ENCODE measurements around the gene PITX2.

The PITX2 gene

GRCh38 chr4:110622841-110623717, at the start of gene PITX2:
PITX2 (minus strand) TSS chr4:110623077; CDS start chr4:110622460, 617 bp downstream.
- peak within 1 kb of the TSS; percentile 71 for H3K4me3 Mint-ChIP-seq
- H3K27me3 Mint-ChIP-seq: peaks cover 74% of the 10 kb centered on the region
- peaks cover 6% of the 10 kb centered on the region for H3K36me3 Mint-ChIP-seq
- peaks cover 32% of the 10 kb centered on the region for H3K4me1 Mint-ChIP-seq
- H3K9me3 Mint-ChIP-seq: peaks cover 28% of the 10 kb centered on the region
- H3K27ac Mint-ChIP-seq: peak within 1 kb of the TSS; percentile 8

- H3K4me1 Mint-ChIP-seq: no peaks in the 10 kb centered on the region
- no peaks in the 10 kb centered on the region for H3K36me3 Mint-ChIP-seq
- H3K27ac Mint-ChIP-seq: no peak overlapping the region
- H3K9me3 Mint-ChIP-seq: no peaks in the 10 kb centered on the region
- H3K4me3 Mint-ChIP-seq: no peak overlapping the region
- H3K27me3 Mint-ChIP-seq: peaks cover 2% of the 10 kb centered on the region
These were observed 48.8 kb upstream of the PITX2 start for GRCh38 chr4:110671679-110672078.

GRCh38 chr4:110669663-110670062, 46.8 kb upstream of the PITX2 start:
- peaks cover 2% of the 10 kb centered on the region for H3K27me3 Mint-ChIP-seq
- no peaks in the 10 kb centered on the region for H3K9me3 Mint-ChIP-seq
- no peak overlapping the region for H3K27ac Mint-ChIP-seq
- no peaks in the 10 kb centered on the region for H3K4me1 Mint-ChIP-seq
- H3K4me3 Mint-ChIP-seq: no peak overlapping the region
- H3K36me3 Mint-ChIP-seq: no peaks in the 10 kb centered on the region

GRCh38 chr4:110668463-110669235, 45.8 kb upstream of the PITX2 start:
- Mint-ChIP-seq H3K9me3 (no peaks in the 10 kb centered on the region), H3K27me3 (peaks cover 5% of the 10 kb centered on the region), H3K4me3 (no peak overlapping the region), H3K27ac (no peak overlapping the region), H3K36me3 (no peaks in the 10 kb centered on the region), H3K4me1 (no peaks in the 10 kb centered on the region)

GRCh38 chr4:110667670-110668069, 44.8 kb upstream of the PITX2 start:
- Mint-ChIP-seq H3K36me3 (no peaks in the 10 kb centered on the region), H3K27ac (no peak overlapping the region), H3K4me1 (no peaks in the 10 kb centered on the region), H3K9me3 (no peaks in the 10 kb centered on the region), H3K4me3 (no peak overlapping the region), H3K27me3 (peaks cover 5% of the 10 kb centered on the region)

GRCh38 chr4:110666030-110666429, 43.2 kb upstream of the PITX2 start:
- no peaks in the 10 kb centered on the region for H3K9me3 Mint-ChIP-seq
- H3K36me3 Mint-ChIP-seq: no peaks in the 10 kb centered on the region
- no peak overlapping the region for H3K27ac Mint-ChIP-seq
- H3K27me3 Mint-ChIP-seq: peaks cover 7% of the 10 kb centered on the region
- H3K4me3 Mint-ChIP-seq: no peak overlapping the region
- H3K4me1 Mint-ChIP-seq: no peaks in the 10 kb centered on the region

- Mint-ChIP-seq H3K36me3 (no peaks in the 10 kb centered on the region), H3K27me3 (peaks cover 8% of the 10 kb centered on the region), H3K27ac (no peak overlapping the region), H3K4me3 (no peak overlapping the region), H3K9me3 (no peaks in the 10 kb centered on the region), H3K4me1 (no peaks in the 10 kb centered on the region)
These were observed 41.0 kb upstream of the PITX2 start for GRCh38 chr4:110663738-110664444.

GRCh38 chr4:110663206-110663605, 40.3 kb upstream of the PITX2 start:
- Mint-ChIP-seq H3K4me3 (no peak overlapping the region), H3K9me3 (no peaks in the 10 kb centered on the region), H3K27me3 (peaks cover 8% of the 10 kb centered on the region), H3K4me1 (no peaks in the 10 kb centered on the region), H3K27ac (no peak overlapping the region), H3K36me3 (no peaks in the 10 kb centered on the region)

GRCh38 chr4:110660755-110661154, 37.9 kb upstream of the PITX2 start:
- no peaks in the 10 kb centered on the region for H3K36me3 Mint-ChIP-seq
- no peak overlapping the region for H3K4me3 Mint-ChIP-seq
- no peak overlapping the region for H3K27ac Mint-ChIP-seq
- H3K4me1 Mint-ChIP-seq: no peaks in the 10 kb centered on the region
- peaks cover 8% of the 10 kb centered on the region for H3K27me3 Mint-ChIP-seq
- no peaks in the 10 kb centered on the region for H3K9me3 Mint-ChIP-seq

GRCh38 chr4:110654254-110654635, 31.4 kb upstream of the PITX2 start:
- Mint-ChIP-seq H3K9me3 (no peaks in the 10 kb centered on the region), H3K4me3 (no peak overlapping the region), H3K27ac (no peak overlapping the region)

GRCh38 chr4:110653321-110654253, 30.7 kb upstream of the PITX2 start:
- Mint-ChIP-seq H3K36me3 (no peaks in the 10 kb centered on the region), H3K4me3 (no peak overlapping the region), H3K27ac (no peak overlapping the region), H3K9me3 (no peaks in the 10 kb centered on the region), H3K27me3 (peaks cover 5% of the 10 kb centered on the region), H3K4me1 (no peaks in the 10 kb centered on the region)

More at GRCh38 chr4:110654254-110654635, 31.4 kb upstream of the PITX2 start:
- Mint-ChIP-seq H3K27me3 (peaks cover 3% of the 10 kb centered on the region), H3K36me3 (no peaks in the 10 kb centered on the region), H3K4me1 (no peaks in the 10 kb centered on the region)

GRCh38 chr4:110644008-110644407, 21.1 kb upstream of the PITX2 start:
- H3K36me3 Mint-ChIP-seq: peaks cover 3% of the 10 kb centered on the region
- no peak overlapping the region for H3K4me3 Mint-ChIP-seq
- peaks cover 2% of the 10 kb centered on the region for H3K9me3 Mint-ChIP-seq
- no peaks in the 10 kb centered on the region for H3K4me1 Mint-ChIP-seq
- no peak overlapping the region for H3K27ac Mint-ChIP-seq
- peaks cover 53% of the 10 kb centered on the region for H3K27me3 Mint-ChIP-seq

- Mint-ChIP-seq H3K9me3 (peaks cover 7% of the 10 kb centered on the region), H3K27ac (no peak overlapping the region), H3K36me3 (peaks cover 3% of the 10 kb centered on the region), H3K4me3 (no peak overlapping the region), H3K27me3 (peaks cover 57% of the 10 kb centered on the region), H3K4me1 (no peaks in the 10 kb centered on the region)
These were observed 20.2 kb upstream of the PITX2 start for GRCh38 chr4:110643096-110643495.

GRCh38 chr4:110641218-110641617, 18.3 kb upstream of the PITX2 start:
- Mint-ChIP-seq H3K27me3 (peaks cover 62% of the 10 kb centered on the region), H3K4me1 (no peaks in the 10 kb centered on the region), H3K36me3 (peaks cover 3% of the 10 kb centered on the region), H3K9me3 (peaks cover 7% of the 10 kb centered on the region), H3K27ac (no peak overlapping the region), H3K4me3 (no peak overlapping the region)

GRCh38 chr4:110640576-110640975, 17.7 kb upstream of the PITX2 start:
- peaks cover 59% of the 10 kb centered on the region for H3K27me3 Mint-ChIP-seq
- H3K9me3 Mint-ChIP-seq: peaks cover 7% of the 10 kb centered on the region
- no peak overlapping the region for H3K4me3 Mint-ChIP-seq
- H3K4me1 Mint-ChIP-seq: no peaks in the 10 kb centered on the region
- peaks cover 3% of the 10 kb centered on the region for H3K36me3 Mint-ChIP-seq
- H3K27ac Mint-ChIP-seq: no peak overlapping the region
